GM19328 (cell line): ENCODE measurements around the gene SCMH1.

Experiments used
- ATAC-seq: cut with Tn5 transposase; IDR thresholded peaks from one replicate; pipeline ENCODE4 v1.9.1; 2021; ENCODE audit warnings: mild to moderate bottlenecking, moderate library complexity; ENCODE audit not compliant: unreplicated experiment

SCMH1 gene

GRCh38 chr1:41101950-41102607 is 140.0 kb downstream of the SCMH1 start:
- ATAC-seq = no peak

- no peak for ATAC-seq
These were observed 141.0 kb downstream of the SCMH1 start for GRCh38 chr1:41101076-41101475.

GRCh38 chr1:41100170-41100569 is 141.9 kb downstream of the SCMH1 start:
- no peak for ATAC-seq

GRCh38 chr1:41098730-41099460 is 143.2 kb downstream of the SCMH1 start:
- no peak for ATAC-seq

GRCh38 chr1:41097105-41097504 is 145.0 kb downstream of the SCMH1 start:
- ATAC-seq = no peak

GRCh38 chr1:41093826-41094225 is 148.3 kb downstream of the SCMH1 start:
- no peak for ATAC-seq

- ATAC-seq = no peak
These were observed 155.2 kb downstream of the SCMH1 start for GRCh38 chr1:41086921-41087320.

- ATAC-seq = no peak
These were observed 163.5 kb downstream of the SCMH1 start for GRCh38 chr1:41078616-41079015.

- ATAC-seq = no peak
These were observed 163.9 kb downstream of the SCMH1 start for GRCh38 chr1:41078193-41078592.

GRCh38 chr1:41073971-41074370 is 168.1 kb downstream of the SCMH1 start:
- ATAC-seq = no peak

GRCh38 chr1:41072051-41072450 is 170.1 kb downstream of the SCMH1 start:
- no peak for ATAC-seq

- ATAC-seq = no peak
These were observed 185.2 kb downstream of the SCMH1 start for GRCh38 chr1:41056907-41057306.

GRCh38 chr1:41053316-41053715 is 188.8 kb downstream of the SCMH1 start:
- ATAC-seq = no peak

- ATAC-seq = no peak
These were observed 191.1 kb downstream of the SCMH1 start for GRCh38 chr1:41051022-41051421.

- ATAC-seq = no peak
These were observed 193.6 kb downstream of the SCMH1 start for GRCh38 chr1:41048540-41048939.

GRCh38 chr1:41046347-41046775 is 195.7 kb downstream of the SCMH1 start:
- ATAC-seq = no peak

- no peak for ATAC-seq
These were observed 196.4 kb downstream of the SCMH1 start for GRCh38 chr1:41045740-41046139.

GRCh38 chr1:41044187-41044586 is 197.9 kb downstream of the SCMH1 start:
- ATAC-seq = no peak

GRCh38 chr1:41041614-41042270 is 200.4 kb downstream of the SCMH1 start:
- no peak for ATAC-seq

- no peak for ATAC-seq
These were observed 204.0 kb downstream of the SCMH1 start for GRCh38 chr1:41038110-41038509.

GRCh38 chr1:41037116-41037903 is 204.8 kb downstream of the SCMH1 start:
- no peak for ATAC-seq
